ENCODE data around the gene PTPRC.

DNA sequence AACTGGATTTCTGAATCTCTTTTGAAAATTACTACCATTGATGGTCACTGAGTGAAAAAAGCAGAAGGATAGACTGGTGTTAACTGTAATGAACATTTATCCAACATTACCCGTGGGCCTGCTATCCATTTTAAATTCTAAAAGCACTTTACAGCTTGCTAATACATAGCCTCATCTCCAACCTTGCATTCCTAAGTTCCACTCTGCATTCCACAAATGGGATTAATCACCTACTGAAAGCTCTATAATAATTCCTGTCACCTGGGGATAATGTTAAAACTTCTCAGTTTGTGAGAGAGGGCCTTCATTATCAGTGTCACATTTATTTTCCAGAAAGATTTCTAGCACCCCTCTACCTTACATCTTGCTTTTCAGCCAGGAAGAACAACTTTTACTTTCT, 38.2 kb downstream of the PTPRC start:
- TF ChIP-seq EZH2 (IDR thresholded peaks at IDR 0.05; ENCODE audit: borderline replicate concordance, low read depth, low read length, severe bottlenecking) (no peak), POLR2AphosphoS5 (IDR thresholded peaks at IDR 0.05; ENCODE audit: insufficient read depth, low read depth, low read length) (no peak)
